DND-41 (cell line): ENCODE measurements around the gene CNOT11.

Experiments
- EZH2 ChIP-seq: IDR thresholded peaks from 3 replicates; pipeline ENCODE4 v1.6.1; 2012; ENCODE audit warnings: borderline replicate concordance, low read depth, mild to moderate bottlenecking, moderate library complexity, low read length, inconsistent platforms; ENCODE audit not compliant: severe bottlenecking
- TF ChIP-seq, protein P1 (sequence below): IDR thresholded peaks from 2 replicates; pipeline ENCODE4 v1.5.1; 2012; ENCODE audit warnings: borderline replicate concordance, low read length, moderate library complexity, mild to moderate bottlenecking; ENCODE audit not compliant: poor library complexity, severe bottlenecking; ENCODE audit errors: extremely low read depth

DNA sequence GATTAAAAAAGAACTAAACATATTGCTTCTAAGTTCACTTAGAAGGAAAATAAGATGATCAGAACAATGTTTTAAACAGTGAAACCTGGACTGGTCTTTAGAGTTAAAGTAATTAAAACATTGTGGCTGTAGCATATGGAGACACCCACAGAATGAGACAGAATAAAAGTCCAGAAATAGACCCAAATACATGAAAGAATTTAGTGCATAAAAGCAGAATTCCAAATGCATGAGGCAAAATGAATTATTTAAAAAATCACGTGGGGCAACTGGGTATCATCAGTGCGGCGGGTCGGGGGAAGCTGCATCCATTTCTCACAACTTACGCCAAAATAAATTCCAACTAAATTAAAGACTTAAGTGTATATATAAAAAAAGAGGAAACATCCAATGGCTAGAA, 43.7 kb downstream of the CNOT11 start:
- TF ChIP-seq, protein P1, sequence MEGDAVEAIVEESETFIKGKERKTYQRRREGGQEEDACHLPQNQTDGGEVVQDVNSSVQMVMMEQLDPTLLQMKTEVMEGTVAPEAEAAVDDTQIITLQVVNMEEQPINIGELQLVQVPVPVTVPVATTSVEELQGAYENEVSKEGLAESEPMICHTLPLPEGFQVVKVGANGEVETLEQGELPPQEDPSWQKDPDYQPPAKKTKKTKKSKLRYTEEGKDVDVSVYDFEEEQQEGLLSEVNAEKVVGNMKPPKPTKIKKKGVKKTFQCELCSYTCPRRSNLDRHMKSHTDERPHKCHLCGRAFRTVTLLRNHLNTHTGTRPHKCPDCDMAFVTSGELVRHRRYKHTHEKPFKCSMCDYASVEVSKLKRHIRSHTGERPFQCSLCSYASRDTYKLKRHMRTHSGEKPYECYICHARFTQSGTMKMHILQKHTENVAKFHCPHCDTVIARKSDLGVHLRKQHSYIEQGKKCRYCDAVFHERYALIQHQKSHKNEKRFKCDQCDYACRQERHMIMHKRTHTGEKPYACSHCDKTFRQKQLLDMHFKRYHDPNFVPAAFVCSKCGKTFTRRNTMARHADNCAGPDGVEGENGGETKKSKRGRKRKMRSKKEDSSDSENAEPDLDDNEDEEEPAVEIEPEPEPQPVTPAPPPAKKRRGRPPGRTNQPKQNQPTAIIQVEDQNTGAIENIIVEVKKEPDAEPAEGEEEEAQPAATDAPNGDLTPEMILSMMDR = no peak
- no peak for TF ChIP-seq EZH2
